ENCODE measurements around the gene AFDN.

The AFDN gene

DNA sequence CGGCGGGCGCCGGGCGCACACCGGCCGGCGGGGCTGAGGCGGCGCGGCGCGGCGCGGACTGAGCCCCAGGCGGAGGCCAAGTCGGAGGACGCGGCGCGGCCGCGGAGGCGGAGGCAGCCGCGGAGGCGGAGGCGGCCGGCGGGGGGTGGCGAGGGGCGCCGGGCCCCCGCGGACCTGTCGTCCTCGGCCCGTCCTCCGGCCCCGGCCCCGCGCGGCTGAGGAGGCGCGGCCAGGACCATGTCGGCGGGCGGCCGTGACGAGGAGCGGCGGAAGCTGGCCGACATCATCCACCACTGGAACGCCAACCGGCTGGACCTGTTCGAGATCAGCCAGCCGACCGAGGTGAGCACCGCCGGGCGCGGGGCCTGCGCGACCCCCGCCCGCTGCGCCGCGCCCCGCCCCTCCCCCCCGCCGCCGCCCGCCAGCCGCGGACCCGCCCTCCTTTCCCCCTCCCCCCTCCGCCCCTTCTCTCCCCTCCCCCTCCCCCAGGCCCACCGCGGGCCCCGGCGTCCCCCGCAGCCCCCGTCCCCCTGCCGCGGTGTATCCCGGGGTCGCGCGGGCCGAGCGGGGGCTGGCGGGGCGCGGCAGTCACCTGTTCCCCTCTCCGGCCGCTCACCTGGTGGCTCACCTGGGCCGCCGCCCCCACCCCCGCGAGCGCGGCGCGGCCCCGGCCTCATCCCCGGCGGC, at the start of gene AFDN:
TSS of gene AFDN (plus strand) at position 16 of the 687 bp plus-strand sequence. CDS start at position 238, 222 bp downstream.
- peak; percentile 24 to 29 for DNase-seq

- no peak for DNase-seq
Measured at GRCh38 chr6:167778497-167779128, 48.1 kb upstream of the AFDN start.

GRCh38 chr6:167779129-167779992, 47.4 kb upstream of the AFDN start:
- no peak for DNase-seq

DNA sequence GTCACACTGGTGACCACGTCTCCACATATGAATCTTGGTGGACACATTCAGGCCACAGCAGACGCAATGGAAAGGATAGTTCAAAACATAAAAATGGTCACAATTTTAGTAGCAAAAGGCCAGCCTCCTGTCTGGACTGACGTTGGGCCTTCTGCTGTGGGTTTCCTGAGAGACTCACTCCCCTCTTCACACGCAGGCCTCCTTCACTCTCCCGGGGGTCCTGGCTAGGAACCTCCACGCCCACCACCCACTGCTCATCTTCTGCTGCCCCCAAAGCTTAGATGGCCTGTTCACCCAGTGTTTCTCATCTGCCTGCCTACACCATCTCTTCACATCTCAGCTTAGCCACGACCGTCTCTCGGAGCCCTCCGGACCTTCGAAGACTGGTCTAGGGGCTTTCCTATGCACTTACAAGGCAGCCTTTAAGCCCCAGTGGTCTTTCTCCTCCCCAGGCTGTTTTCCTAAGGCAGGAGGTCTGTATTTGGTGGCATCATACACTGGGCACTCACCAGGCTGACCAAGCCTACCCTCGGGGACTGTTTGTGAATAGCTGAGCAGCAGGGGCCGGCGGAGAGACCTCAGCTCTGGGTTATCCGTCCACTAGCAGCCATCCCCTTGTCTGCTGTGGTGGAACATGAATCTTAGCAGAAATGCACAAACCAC, 46.6 kb upstream of the AFDN start:
- DNase-seq, result no peak

DNA sequence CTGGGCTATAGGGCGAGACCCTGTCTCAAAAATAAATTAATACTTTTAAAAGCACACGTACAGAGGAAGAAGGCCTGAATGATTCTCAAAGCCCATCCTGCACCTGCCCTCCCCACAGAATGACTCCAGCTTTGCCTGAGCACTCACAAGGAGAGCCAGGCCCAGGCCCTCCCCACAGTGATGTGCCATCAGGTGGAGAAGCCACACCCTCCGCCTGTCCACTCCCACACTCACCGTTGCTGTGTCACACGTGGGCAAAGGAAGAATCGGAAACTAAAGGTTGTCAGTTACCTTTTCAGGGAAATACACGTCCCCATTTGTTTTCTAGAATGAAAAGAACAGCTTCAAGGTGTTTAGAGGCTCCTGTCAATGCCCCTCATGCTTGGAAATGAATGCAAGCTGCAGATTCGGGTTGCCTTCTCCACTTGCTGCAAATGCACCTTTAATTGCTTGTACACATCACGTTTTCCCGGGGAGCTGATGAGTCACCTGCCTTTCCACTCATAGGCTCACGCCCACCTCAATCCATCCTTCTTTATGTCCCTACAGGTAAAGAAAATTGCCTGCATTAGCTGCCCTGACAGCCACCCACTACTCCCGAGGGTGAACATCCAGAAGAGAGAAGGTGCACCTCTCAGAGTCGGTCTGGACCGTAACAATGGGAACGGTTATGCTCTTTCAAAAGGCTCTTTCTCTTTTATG, 45.5 kb upstream of the AFDN start:
- no peak for DNase-seq

- no peak for DNase-seq
Measured at GRCh38 chr6:167781868-167782267, 44.8 kb upstream of the AFDN start.

GRCh38 chr6:167782698-167783517, 43.8 kb upstream of the AFDN start:
- no peak for DNase-seq

GRCh38 chr6:167786853-167787675, 39.6 kb upstream of the AFDN start:
- no peak for DNase-seq

GRCh38 chr6:167787896-167788562, 38.7 kb upstream of the AFDN start:
- DNase-seq, result no peak

DNA sequence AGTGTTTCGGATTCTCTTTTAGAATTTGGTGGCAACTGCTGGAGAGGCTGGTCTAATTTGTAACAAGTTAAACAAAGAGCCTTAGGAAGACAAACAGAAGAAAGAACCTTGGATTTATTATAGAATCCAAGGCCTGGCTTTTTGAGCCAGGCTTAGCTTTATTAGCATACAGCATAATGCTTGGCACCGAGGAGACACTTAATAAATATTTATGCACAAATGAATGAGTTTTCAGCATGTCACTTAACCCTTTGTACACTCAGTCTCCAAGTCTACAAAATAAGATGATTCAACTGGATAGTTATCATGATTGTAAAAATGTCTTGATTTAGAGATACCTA, 38.2 kb upstream of the AFDN start:
- DNase-seq, result no peak

DNA sequence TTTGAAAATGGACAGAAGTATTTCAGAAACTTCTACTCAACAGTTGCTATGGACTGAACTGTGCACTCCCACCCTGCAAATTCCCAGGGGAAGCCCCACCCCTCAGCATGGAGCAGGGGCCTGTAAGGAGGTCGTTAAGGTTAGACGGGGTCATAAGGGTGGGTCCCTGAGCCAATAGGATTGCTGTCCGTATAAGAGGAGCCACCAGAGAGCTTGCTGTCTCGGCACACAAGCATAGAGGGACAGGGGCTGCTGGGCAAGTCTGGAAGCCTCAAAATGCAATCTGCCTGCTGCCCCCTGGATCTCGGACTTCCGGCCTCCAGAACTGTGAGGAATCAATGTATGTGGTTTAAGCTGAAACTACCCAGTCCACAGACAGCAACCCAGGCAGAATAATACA, 37.4 kb upstream of the AFDN start:
- DNase-seq, result no peak

GRCh38 chr6:167791091-167791779, 35.5 kb upstream of the AFDN start:
- DNase-seq, result no peak

DNA sequence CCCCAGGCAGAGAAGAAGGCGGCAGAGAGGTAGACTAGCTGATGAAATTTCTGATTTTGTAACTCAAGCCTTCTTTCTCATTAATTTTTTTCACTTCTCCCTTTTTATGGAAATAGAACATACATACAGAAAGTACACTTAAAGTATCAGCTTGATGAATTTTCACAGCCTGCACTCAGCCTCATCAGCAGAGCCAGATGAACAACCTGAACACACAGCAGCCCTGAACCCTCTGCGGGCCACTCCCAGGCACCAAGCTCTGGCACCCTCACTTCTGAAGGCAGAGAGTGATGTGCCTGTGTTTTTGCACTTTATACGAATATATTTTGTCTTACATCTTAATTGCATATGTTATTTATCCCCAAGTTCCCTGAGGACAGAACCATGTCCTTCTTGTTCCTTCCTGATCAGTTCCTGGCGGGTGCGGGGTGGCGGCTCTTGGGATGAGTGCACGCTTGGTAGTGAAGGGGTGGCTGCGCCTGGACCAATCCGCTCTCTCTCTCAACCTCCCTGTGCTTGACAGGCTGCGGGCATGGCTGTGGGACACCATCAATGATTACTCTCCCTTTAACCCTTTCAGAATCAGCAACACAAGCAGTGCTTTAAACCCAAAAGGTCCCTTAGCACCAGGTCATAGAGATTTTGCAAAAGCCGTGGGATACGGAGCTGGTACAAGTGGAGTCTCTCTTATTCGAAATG, 34.8 kb upstream of the AFDN start:
- no peak for DNase-seq

DNA sequence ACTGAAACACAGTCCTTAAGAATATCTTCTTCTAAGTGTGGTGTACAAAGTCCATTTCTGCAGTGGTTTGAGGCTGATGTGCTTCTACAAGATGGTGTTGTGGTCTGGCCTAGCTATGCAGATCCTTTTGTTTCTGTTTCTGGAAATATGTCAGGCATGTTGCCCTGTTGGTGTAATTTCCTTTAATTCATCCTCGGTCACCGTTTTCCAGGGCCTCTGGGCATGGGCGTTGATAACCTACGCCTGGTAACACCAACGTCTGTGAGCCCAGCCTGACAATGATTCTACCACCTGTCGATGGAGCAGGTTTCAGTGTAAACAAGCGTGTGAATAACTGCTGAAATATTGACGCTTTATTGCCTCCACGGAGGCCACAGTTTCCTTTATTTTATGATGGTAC, 33.3 kb upstream of the AFDN start:
- no peak for DNase-seq

- no peak for DNase-seq
Measured at GRCh38 chr6:167794161-167795157, 32.3 kb upstream of the AFDN start.

DNA sequence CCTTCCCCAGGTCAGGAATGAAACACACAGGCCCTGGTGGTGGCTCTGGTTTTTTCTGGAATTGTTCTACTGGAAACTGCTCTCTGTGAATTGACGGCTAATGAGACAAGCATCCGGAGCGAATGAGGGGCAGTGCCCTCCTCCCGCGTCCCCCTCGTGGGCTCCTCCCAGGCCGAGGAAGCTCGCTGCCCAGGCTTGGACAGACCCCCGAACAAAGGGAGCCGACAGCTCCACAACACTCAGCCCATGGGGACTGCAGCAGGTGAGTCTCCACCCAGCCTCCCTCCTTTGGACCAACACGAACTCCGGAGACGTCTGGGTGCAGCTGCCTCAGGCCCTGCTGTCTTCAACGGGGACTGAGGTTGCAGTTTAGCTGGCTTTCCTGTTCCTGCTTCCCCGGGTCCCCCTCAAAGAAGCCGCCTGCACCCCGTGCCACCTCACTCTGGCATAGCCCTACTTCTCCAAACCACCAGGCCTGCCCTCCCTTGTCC, 31.3 kb upstream of the AFDN start:
- no peak for DNase-seq

DNA sequence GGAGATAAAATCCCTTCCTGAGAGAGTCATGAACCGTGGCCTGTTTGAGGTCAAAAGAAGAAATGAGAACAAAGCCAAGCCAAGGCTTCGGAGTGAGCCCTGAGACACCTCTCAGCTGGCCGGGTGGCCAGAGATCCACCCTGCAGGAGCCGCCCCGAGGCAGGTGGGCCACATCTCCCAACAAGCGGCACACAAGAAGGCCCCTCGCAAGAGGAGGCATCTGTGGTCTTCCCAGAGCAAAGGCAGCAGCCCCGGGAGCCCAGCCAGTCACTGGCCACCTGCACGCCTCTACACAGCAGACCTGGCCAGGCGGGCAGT, 30.9 kb upstream of the AFDN start:
- DNase-seq, result no peak
